Stomach (tissue), 9 donors: ENCODE measurements around the gene DACH1. TPM values are rescaled to one million over a fixed set of nuclear protein-coding genes. Genes with fewer than 3 reads are reported as not detected.

Experiments used
- DNase-seq, 2 donors: peaks; one replicate each; pipeline versions ENCODE4 v3.0.0 to v3.0.0-alpha.2; 2013 to 2019
- H3K27ac ChIP-seq, 5 donors: fragments of 200-600 bp in 4 of 5; sonication (generic) in 4 of 5; one replicate each; pipeline ENCODE4 v1.5.1; 2013 to 2019; ENCODE audit warnings: mild to moderate bottlenecking in 1 of 5, moderate library complexity in 1 of 5
- H3K27me3 ChIP-seq, 3 donors: fragments of 200-600 bp; sonication (generic); one replicate each; pipeline ENCODE4 v1.5.1; 2017 to 2019; ENCODE audit warnings: mixed run types in 1 of 3
- H3K36me3 ChIP-seq, 4 donors: fragments of 200-600 bp; sonication (generic); 1 replicate in 3 of 4; 2 replicates in 1 of 4; pipeline ENCODE4 v1.5.1; 2016 to 2019
- H3K4me1 ChIP-seq, 4 donors: fragments of 200-600 bp; sonication (generic); one replicate each; pipeline ENCODE4 v1.5.1; 2016 to 2019
- H3K4me3 ChIP-seq, 4 donors: fragments of 200-600 bp; sonication (generic) in 3 of 4; one replicate each; pipeline ENCODE4 v1.5.1; 2016 to 2019; ENCODE audit warnings: mild to moderate bottlenecking in 1 of 4
- H3K9me3 ChIP-seq, 4 donors: fragments of 200-600 bp; sonication (generic); one replicate each; pipeline ENCODE4 v1.5.1; 2016 to 2019
- CTCF ChIP-seq, 7 experiments: fragments of 450-650 bp in 4 of 7; fragments of 200-600 bp in 3 of 7; sonication (generic) in 3 of 7; IDR thresholded peaks; one replicate each; pipeline ENCODE4 v1.5.1; 2016 to 2019; ENCODE audit warnings: antibody characterized with exemption in 7 of 7, control low read depth in 2 of 7, mild to moderate bottlenecking in 1 of 7
- EP300 ChIP-seq: sonication (generic); formaldehyde crosslinking; IDR thresholded peaks from one replicate; pipeline ENCODE4 v1.6.1; 2017; ENCODE audit warnings: antibody characterized with exemption
- POLR2A ChIP-seq, 4 donors: fragments of 450-650 bp; IDR thresholded peaks; one replicate each; pipeline ENCODE4 v1.6.1; 2016; ENCODE audit warnings: antibody characterized with exemption in 4 of 4, control low read depth in 2 of 4, mild to moderate bottlenecking in 1 of 4, moderate library complexity in 1 of 4
- POLR2AphosphoS5 ChIP-seq, 3 donors: sonication (generic); formaldehyde crosslinking; IDR thresholded peaks; one replicate each; pipeline ENCODE4 v1.6.1; 2016; ENCODE audit warnings: antibody characterized with exemption in 3 of 3
- WGBS, 5 donors: extraction: QIAGEN DNeasy Blood & Tissue Kit in 3 of 5; methylation state at CpG; one replicate each; pipeline versions ENCODE4 v1.1.5 to v1.1.7; 2013 to 2018; 5-methylcytosine and 5-hydroxymethylcytosine counted together
- intact Hi-C: fragments of 100-400 bp; cut with DNase I; formaldehyde crosslinking; loops from one replicate; pipeline ENCODE4 v1.15.1; 2023; ENCODE audit warnings: low total_unique reads
- polyA plus RNA-seq, 3 donors: library from polyadenylated mRNA; stranded (reverse); fragments of 200-250 nt; gene quantifications; one replicate each; pipeline ENCODE4 v1.2.3, GENCODE V29; 2013
- total RNA-seq, 5 donors: library from RNA; depleted of rRNA; stranded (reverse); fragments of >200 nt; gene quantifications; one replicate each; pipeline versions ENCODE4 v1.1.0 to v1.2.3, GENCODE V29; 2014 to 2016
- donor health status: healthy with polysubstance abuse.
- donor health status: Bipolar disorder and iron deficiency.
- donor health status: healthy.

Gene DACH1
- total and polyA plus RNA-seq, 8 donors, result 0.28 to 9.4 (median 2.9) TPM; not detected in 1

GRCh38 chr13:71621174-71622124 lies 245.6 kb downstream of the DACH1 start:
- Histone ChIP-seq H3K4me3 (no peak overlapping the region), H3K36me3 (no peaks in the 10 kb centered on the region), H3K4me1 (peaks cover 0 to 16% (median 0%) of the 10 kb centered on the region in 4 donors), H3K9me3 (no peaks in the 10 kb centered on the region), H3K27me3 (no peaks in the 10 kb centered on the region), H3K27ac (no peak overlapping the region)
- intact Hi-C loops, result no loop called here
- 28 to 51% (median 38%) methylated on average over 11 of the region's 11 CpGs for WGBS, 5 donors
- peak in 1 of 2 donors; percentile 41 for DNase-seq
- no peak for TF ChIP-seq EP300
- TF ChIP-seq CTCF (IDR thresholded peaks at IDR 0.05), result no peak
- no peak for TF ChIP-seq POLR2A (IDR thresholded peaks at IDR 0.05)
- no peak for TF ChIP-seq POLR2AphosphoS5 (IDR thresholded peaks at IDR 0.05)

GRCh38 chr13:71619096-71619495 lies 247.9 kb downstream of the DACH1 start:
- H3K4me3 ChIP-seq, result no peak overlapping the region
- peaks cover 0 to 7% (median 0%) of the 10 kb centered on the region in 4 donors for H3K4me1 ChIP-seq
- no peaks in the 10 kb centered on the region for H3K9me3 ChIP-seq
- intact Hi-C loops, result no loop called here
- DNase-seq, result no peak
- no peaks in the 10 kb centered on the region for H3K27me3 ChIP-seq
- no peak for TF ChIP-seq POLR2A (IDR thresholded peaks at IDR 0.05)
- H3K36me3 ChIP-seq, result no peaks in the 10 kb centered on the region
- H3K27ac ChIP-seq, result no peak overlapping the region

GRCh38 chr13:71618159-71618558 lies 248.8 kb downstream of the DACH1 start:
- Histone ChIP-seq H3K27me3 (no peaks in the 10 kb centered on the region), H3K36me3 (no peaks in the 10 kb centered on the region), H3K4me1 (peaks cover 0 to 7% (median 0%) of the 10 kb centered on the region in 4 donors), H3K27ac (no peak overlapping the region), H3K4me3 (no peak overlapping the region), H3K9me3 (no peaks in the 10 kb centered on the region)
- no peak for DNase-seq
- intact Hi-C loops, result no loop called here
- TF ChIP-seq CTCF (IDR thresholded peaks at IDR 0.05) (no peak), POLR2A (IDR thresholded peaks at IDR 0.05) (no peak), EP300 (no peak), POLR2AphosphoS5 (IDR thresholded peaks at IDR 0.05) (no peak)

- intact Hi-C loops, result no loop called here
- Histone ChIP-seq H3K27ac (no peak overlapping the region), H3K36me3 (no peaks in the 10 kb centered on the region), H3K9me3 (no peaks in the 10 kb centered on the region), H3K4me3 (no peak overlapping the region), H3K4me1 (peaks cover 0 to 7% (median 0%) of the 10 kb centered on the region in 4 donors), H3K27me3 (no peaks in the 10 kb centered on the region)
- WGBS, 5 donors, result 66 to 72% (median 68%) methylated on average over 1 of the region's 1 CpG
- TF ChIP-seq POLR2A (IDR thresholded peaks at IDR 0.05), result no peak
- no peak for TF ChIP-seq EP300
- no peak for TF ChIP-seq CTCF (IDR thresholded peaks at IDR 0.05)
- no peak for TF ChIP-seq POLR2AphosphoS5 (IDR thresholded peaks at IDR 0.05)
- DNase-seq, result no peak
Measured at GRCh38 chr13:71617265-71617664, 249.7 kb downstream of the DACH1 start.
